NCI-H774 (cell line): Measurements from ENCODE around the gene USP34.
"Not testable (repeated sequence)": the region's sequence is repeated elsewhere in the genome, so short reads cannot be mapped to it uniquely, and the experiment has no call there.

ENCODE experiments used
- DNase-seq: peaks from one replicate; lab custom pipeline; 2025; lab: John Stamatoyannopoulos, UW

The USP34 gene

DNA sequence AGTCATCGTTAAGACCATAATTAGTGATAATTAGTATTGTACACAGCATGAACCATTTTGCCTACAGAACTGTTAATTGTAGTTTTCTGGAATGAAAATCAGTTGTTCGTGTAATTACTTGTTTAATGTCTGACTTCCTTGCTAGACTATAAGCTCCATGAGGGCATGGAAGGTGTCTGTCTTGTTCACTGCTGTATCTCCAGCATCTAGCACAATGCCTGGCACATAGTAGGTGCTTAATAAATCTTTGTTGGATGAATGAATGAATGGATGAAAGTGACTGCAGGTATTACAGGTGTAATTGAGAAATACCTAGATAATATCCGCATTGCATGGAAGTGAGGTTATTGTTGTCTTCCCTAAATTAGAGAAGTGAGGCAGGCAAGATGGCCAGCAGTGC lies 287.1 kb downstream of the USP34 start:
- DNase-seq, result no peak

DNA sequence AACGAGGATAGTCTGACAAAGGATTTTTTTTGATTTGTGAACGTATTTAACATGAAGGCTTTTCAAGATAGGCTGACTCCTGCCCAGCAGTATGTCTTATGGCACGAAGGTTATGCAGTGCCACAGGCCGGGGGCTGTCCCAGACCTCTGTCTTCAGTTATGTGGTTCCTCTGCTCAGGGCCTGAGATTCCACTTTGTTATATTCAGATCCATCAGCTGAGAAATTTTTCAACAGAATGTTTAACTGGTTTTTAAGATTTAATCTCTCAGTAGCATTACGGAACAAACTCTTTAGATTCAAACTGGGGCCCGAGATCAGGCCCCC lies 288.9 kb downstream of the USP34 start:
- no peak for DNase-seq

DNA sequence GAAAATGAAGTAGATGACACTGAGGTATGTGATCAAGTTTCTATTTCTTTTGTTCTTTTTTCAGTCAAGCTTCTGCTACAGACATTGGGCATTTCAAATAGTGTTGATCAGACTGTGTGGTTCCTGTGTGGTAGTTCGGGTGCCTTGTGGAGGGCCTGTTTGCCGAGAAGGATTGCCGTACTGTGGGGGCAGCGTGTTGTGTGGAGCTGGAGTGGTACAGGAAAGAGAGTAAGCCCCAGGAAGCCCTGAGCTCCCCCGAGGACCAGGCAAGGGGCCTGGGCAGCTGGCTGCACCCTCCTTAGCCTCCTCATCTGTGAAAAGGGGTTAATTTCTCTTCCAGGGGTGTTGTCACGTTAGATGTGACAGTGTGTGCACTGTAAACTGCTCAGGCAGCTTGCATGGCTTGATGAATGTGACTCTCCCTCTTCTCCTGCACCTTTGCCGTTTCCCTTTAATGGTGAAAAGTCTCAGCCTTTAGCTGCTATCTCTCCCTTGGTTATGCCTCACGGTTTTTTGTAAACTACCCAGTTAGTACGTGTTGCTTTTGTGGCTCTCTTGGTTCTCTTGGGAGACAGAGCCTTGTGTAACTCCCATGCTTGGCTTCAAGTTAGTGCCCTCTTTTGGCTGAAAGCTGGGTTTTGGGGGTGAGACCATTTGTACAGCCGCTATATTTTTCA lies 289.4 kb downstream of the USP34 start:
- no peak for DNase-seq

DNA sequence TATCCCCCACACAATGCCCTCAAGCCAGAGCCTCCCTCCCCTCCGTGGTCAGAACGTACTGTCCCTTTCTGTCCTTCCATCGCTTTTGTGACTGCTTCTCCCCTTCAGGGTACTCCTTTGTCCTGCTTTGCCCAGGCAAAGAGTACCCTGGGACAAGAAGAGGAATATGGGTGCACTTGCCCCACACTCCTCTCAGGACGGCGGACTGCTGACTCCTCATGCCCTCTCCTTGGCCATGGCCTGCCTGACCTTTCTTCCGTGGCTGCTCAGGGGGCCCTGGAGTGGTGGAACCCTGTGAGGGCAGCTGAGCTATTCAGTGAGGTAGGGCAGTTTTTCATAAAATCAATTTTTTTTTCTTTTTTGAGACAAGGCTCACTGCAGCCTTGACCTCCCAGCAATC lies 290.2 kb downstream of the USP34 start:
- DNase-seq, result no peak

DNA sequence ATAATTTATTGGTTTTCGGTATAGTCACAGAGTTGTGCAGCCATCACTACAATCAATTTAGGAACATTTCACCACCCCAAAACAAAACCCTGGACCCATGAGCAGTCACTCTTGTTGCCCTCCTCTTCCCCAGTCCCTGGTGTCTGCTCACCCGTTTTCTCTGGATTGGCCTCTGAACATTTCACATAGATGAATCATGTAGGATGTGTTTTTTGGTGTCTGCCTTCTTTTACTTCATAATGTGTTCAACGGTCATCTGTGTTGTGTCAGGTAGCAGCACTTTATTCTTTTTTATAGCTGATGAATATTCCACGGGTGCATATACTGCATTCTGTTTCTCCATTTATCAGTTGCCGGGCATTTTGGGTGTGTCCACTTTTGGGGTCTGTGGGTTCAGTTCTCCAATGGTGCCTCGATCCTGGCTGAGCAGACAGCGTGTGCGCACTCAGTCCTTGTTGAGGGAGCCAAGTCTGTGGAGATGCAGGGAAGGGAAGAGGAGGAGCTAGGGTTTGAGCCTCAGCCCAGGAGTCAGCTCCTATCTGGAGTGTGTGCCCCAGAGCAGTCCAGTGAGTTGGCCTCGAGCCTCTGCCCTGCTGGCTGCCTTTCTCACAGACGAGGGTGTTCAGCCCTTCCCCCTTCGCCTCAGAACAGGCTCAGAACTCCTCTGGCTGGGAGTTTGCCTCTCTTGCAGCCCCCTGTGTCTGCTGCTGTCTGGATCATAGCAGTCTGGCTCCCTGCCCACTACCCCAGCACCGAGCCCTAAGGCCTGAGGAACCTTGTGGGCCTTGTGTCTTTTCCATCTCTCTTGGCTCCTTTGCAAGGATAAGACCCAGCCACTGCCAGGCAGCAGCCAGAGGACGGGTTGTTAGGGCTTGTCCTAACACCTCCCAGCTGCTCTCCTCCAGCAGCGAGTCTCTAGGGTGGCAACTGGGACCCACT lies 290.9 kb downstream of the USP34 start:
- DNase-seq, result no peak

DNA sequence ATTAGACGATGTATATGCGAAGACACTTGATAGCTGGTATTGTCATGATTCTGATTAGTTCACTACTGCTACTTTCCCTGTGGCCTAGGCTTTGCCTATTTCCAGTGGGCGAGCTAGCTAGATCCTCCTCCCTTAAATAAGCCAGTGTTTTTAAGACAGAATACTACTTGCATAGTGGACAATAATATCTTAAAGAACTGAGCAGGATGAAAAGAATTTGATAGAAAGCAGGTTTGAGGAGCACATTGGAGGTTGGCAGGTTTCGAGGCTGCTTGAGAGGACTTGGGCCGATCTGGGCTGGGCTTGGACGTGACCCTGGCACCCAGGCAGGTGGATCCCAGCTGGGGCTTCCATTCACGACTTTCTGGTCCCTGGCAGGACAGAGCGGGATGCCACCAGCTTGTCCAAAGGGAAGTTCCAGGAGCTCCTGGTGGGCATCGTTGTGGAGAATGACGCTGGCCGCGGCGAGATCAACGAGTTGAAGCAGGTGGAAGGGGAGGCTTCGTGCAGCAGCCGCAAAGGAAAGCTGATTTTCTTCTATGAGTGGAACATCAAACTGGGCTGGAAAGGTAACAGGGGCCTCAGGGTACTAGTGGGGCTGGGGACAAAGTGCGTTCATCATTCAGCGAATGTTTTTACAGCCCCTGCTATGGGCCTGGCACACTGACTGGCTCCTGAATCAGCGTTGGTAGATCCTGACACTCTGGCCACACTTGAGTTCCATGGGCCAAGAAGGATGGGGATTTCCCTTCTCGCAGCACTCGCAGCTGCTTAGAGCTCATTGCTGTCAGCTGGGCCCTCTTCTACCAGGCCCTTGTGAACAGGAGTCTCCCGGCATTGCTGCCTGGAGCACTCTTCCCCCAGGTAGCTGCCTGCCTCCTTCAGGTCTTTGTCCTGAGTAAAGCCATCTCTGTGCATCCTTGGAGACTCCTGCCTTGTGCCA lies 292.0 kb downstream of the USP34 start:
- DNase-seq, result no peak

DNA sequence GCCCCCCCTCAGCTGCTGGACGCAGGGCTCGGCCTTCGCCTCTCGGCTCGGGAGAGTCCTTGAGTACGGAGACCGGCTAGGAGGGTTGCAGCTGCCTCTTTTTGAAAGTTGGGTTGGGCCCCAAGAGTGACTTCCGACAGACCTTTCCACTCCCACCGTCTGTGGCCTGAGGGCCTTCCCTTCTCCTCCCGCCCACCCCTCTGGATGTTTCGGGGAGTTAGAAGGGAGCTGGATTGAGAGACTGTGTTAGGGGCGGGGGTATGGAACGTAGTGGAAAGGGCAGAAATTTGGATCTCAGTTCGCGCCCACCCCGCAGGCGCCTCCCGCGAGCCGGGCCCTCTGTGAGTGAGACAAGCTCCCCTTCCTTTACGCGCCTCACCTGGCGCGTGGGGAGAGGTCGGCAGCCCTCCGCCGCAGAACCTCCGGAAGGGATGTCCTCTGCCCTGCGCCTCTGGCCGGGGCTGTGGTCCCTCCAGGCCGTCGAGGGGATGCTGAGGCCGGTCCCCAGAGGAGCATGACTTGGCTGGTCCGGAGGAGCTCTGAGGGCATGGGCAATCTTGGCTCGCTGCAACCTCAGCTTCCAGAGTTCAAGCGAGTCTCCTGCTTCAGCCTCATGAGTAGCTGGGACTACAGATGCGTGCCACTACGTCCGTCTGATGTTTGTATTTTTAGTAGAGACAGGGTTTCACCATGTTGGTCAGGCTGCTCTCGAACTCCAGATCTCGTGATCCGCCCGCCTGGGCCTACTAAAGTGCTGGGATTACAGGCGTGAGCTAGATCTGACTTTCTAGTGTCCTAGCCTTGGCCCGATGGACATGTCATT lies 292.9 kb downstream of the USP34 start:
- DNase-seq, result no peak

DNA sequence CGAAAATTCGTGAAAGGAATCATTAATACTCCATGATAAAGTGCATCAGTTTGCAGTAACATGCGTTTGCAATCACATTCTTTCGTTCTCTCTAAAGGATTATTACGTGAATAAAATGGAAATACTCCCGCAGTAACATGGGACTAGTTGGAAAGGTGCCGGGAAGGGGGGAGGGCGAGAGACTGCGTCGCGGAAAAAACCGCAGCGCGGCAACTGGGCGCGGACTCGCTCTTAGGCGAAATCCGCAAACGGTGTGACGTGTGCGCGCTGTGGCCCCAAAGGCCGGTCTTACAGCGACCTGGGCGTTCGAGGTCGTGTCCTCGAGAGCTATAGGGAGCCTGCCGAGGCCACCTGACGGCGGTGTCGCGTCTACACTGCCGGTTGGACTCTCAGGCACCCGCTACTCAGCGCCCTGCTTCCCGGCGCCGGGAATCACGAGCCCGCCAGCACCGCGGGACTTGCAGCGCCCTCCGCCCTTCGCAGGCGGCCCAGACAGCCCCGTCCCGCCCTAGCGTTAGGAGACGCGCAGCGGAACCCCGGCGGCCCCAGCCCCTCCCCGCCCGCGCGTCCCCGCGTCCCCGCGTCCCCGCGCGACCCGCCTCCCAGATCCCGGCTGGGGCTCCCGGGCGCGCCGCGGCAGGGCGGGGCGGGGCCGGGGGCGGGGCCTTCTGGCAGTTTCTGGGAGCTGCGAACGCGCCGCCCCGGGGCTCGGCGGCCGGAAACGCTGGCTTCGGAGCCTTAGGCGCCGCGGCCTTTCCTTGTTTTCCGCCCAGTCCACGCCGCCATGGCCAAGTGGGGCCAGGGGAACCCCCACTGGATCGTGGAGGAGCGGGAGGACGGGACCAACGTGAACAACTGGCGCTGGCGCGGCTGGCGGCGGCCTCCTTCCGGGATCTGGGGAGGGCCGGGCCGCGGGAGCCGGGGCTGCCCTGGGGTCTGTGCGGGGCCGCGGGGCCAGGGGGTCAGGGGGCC lies 293.8 kb downstream of the USP34 start:
- DNase-seq, result peak; percentile 91

DNA sequence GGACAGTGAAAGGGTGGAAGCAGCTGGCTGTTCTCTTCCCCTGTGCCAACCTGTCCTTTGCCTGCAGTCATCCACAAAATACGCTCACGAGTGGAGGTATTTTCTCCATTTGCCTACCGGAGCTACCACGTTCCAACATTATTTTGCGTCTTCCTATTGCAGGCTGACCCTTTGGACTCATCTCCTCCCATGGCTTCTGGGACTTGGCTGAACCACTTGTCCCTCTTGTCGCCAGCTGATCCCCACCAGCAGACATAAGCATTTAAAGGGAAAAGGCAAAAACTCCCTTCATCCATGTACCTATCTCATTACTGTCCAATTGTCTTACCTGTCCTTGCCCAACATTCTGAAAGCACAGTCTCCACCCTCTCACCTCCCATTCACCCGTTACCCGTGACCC lies 295.9 kb downstream of the USP34 start:
- no peak for DNase-seq

DNA sequence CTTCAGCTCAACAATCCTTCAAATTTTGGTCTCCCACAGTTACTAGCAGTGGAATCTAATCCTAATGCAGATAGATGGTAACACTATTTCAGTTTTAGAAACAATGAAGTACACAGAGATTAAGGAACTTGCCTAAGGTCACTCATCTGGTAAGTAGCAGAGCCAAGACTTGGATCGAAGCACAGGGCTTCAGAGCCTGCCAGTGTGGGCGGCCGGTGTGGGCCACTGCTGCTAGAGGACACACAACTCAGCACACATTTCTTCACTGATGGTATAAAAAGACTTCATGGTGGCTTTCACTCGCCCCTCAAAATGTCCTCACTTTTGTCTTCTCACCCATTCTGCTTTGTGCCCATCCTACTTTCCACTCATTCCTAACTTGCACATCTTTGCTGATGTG lies 297.8 kb downstream of the USP34 start:
- no peak for DNase-seq

DNA sequence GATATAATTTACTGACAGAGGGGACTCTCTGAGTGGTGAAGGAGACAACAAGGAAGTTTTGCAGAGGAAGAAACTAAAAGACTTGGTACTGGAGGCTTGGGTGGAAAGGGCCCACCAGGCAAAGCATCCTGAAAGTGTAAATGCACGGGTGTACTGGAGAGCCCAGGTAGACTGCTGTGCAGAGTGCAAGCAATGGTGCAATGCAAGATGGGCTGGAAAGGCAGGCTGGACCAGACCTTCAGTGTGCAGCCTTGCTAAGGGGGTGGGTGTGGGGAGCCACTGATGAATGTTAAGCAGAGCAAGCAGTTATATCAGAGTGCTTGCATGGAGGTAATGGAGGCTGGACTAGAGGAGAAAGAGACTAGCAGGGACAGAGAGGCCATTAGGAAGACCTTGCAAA lies 298.2 kb downstream of the USP34 start:
- no peak for DNase-seq

DNA sequence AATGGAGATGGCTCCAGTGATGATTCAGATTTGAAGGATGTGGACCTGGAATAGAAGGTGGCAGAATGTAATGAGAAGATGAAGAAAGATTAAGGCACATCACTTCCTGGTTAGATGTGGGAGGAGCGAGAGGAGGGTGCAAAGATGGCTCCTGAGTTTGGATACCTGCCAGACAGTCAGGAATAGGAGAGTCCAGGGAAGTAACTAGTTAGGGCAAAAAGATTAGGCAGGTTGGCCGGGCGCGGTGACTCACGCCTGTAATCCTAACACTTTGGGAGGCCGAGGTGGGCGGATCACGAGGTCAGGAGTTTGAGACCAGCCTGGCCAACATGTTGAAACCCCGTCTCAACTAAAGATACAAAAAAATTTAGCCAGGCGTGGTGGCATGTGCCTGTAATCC lies 303.3 kb downstream of the USP34 start:
- no peak for DNase-seq

DNA sequence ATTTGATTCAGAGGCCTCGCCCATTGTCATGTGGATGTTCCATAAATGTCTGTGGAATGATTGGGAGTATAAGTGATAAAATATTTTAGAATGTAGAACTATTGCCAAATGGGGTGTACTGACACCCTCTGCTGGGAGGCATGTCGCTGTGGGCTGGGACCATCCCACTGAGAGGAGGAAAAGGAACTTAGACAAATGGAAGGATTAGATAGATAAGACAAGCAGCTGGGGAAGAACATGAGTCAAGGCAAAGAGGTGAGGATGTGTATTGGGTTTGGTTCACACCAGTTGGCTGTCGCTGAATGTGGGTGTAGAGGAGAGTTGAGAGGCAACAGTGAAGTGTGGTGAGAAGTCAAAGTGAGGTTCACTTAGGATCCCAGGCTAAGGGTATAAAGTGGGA lies 304.9 kb downstream of the USP34 start:
- DNase-seq, result no peak

DNA sequence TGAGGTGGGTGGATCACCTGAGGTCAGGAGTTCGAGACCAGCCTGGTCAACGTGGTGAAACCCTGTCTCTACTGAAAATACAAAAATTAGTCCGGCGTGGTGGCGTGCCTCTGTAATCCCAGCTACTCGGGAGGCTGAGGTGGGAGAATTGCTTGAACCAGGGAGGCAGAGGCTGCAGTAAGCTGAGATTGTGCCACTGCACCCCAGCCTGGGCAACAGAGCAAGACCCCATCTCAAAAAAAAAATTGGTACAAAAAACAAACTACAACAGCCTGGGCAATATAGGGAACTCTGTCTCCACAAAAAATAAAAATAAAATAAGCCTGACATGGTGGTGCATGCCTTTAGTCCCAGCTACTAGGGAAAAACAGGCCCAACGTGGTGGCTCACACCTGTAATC lies 305.8 kb downstream of the USP34 start:
- not testable (repeated sequence) for DNase-seq

DNA sequence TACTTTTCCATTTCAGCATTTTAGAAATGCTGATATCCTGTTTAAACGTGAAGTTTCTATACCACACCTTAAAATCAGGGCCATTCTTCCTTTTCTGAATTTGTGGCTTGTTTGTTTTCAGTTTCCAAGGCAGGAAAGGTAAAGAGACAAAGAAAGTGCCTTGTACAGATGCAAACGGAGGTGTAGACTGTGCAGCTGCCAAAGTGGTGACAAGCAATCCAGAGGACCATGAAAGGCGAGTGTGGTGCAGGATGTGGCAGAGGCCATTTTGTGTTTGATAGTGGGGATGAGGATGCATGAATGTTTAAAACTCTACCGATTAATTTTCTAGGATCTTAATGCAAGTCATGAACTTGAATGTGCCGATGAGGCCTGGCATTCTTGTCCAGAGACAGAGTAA lies 308.2 kb downstream of the USP34 start:
- no peak for DNase-seq

DNA sequence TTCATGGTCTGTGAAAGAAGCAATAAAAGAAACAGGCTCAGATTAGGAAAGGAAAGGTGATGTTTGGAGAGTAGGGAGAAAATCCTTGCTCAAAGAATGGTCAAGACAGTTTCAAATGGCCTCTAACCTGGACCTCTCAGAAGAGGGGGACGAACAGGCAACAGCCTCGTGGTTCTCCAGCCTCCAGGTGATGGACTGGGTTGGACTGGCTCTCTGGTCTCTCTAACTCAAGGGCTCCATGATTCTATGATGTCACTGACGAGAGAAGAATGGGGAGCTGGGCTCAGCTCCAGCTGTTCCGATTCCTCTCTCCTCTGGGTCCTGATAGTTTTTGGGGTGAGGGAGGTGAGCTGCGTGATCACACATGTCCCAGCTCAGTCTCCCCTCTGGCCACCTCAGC lies 309.0 kb downstream of the USP34 start, which contains the start of gene C2orf74:
Gene C2orf74, plus strand, starts transcription at position 301 of the 400 bp plus-strand sequence. CDS start 327 bp downstream, outside the sequence.
- DNase-seq, result no peak

DNA sequence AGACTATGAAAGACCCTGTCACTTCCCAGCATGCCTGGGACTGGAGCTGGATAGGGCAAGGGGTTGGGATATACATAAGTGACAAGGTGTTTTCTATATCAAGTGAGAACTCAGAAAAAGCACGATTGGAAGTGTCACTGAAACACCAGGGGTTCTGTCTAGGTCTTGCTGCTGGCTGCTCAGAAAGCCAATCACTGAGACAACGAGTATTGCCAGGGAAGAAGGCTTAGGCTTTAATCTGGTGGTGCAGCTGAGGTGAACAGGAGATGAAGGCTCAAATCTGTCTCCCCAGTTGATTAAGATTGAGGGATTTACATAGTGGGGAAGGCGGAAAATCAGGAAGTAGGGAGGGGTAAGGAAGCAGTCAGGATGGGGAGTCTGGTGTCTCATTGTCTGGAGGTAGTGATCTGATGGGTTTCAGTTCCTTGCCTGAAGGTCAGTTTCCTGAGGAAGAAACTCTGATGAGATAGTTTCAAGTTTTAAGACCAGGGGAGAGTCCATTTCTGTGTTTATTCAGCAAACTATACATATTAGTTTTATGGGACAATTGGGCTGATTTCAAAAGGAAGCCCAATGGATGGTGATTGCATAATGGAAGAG lies 312.4 kb downstream of the USP34 start:
- no peak for DNase-seq

DNA sequence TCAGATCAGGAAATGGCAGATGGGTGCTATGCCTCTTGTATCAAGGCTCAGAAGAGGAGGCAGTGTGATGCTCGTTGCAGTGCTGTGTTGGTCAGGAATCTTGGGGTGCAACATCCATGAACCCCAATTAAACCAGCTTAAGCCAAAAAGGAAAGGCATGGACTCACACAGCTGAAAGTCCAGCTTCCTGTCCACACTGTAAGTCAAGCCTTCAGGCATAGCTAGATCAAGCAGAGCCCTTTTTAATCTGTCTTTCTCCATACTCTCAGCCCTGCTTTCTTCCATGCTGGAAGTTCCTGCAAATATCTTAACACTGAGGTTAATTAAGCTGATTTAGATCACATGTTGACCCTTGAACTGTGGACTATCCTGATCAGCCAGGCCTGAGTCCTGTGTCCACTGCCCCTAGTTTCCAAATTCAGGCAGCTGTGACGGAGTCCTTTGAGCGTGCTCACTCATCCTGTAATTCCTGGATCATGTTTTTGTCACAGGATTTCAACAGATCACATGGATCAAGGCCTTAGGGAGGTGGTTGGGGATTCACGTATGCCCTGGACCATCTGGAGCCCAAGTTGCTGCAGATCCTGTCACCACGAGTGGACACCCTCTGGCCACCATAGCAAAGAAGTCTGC lies 313.4 kb downstream of the USP34 start:
- no peak for DNase-seq

DNA sequence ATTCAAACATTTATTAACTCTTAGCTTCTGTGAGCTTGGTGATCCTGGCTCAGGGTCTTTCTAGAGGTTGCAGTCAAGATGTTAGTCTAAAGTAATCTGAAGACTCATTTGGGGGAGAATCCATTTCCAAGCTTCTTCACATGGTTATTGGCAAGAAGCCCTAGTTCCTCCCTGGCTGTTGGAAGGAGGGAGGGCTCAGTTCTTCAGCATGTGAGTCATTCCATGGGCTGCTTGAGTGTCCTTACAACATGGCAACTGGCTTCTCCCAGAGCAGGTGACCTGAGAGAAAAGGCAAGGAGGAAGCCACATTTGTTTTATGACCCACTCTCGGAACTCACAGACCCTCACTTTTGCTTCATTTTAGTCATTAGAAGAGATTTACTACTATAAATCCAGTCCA lies 319.5 kb downstream of the USP34 start:
- DNase-seq, result no peak
